T-helper 2 cell treated with Interferon-gamma antibody and Interleukin-4, amounts not matched to agents 5 μg/mL and 100 μg/mL, for 36 hours (primary cell): ENCODE data around the gene SEMA5A.

Experiments
- DNase-seq: peaks from one replicate; pipeline ENCODE4 v3.0.0; 2021; ENCODE audit warnings: low spot score
- H3K27ac Mint-ChIP-seq: one replicate; pipeline ENCODE4 v1.8.0; 2021; ENCODE audit warnings: mild to moderate bottlenecking, mixed read lengths
- H3K27me3 Mint-ChIP-seq: one replicate; pipeline ENCODE4 v1.8.0; 2021; ENCODE audit warnings: low read depth, mixed read lengths
- H3K36me3 Mint-ChIP-seq: one replicate; pipeline ENCODE4 v1.8.0; 2021; ENCODE audit warnings: low read depth, mixed read lengths
- H3K4me1 Mint-ChIP-seq: one replicate; pipeline ENCODE4 v1.8.0; 2021; ENCODE audit warnings: low read depth, mixed read lengths
- H3K4me3 Mint-ChIP-seq: one replicate; pipeline ENCODE4 v1.8.0; 2022; ENCODE audit warnings: mild to moderate bottlenecking, moderate library complexity, mixed read lengths
- H3K9me3 Mint-ChIP-seq: one replicate; pipeline ENCODE4 v1.8.0; 2021; ENCODE audit warnings: mixed read lengths

Gene SEMA5A

DNA sequence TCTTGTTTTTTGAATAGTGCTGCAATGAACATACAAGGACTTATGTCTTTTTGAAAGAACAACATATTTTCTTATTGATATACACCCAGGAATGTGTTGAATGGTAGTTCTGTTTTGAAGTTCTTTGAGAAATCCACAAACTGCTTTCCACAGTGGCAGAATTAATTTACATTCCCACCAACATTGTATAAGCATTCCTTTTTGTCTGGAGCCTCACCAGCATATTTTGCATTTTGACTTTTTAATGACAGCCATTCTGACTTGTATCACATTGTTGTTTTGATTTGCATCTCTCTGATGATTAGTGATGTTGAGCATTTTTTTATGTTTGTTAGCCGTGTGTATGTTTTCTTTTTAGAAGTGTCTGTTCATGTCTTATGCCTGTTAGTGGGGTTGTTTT lies 524.9 kb downstream of the SEMA5A start:
- no peak for DNase-seq
- Mint-ChIP-seq H3K4me1 (no peaks in the 10 kb centered on the region), H3K36me3 (no peaks in the 10 kb centered on the region), H3K9me3 (peaks cover 40% of the 10 kb centered on the region), H3K4me3 (no peak overlapping the region), H3K27me3 (no peaks in the 10 kb centered on the region), H3K27ac (no peak overlapping the region)

- H3K4me1 Mint-ChIP-seq = no peaks in the 10 kb centered on the region
- H3K27ac Mint-ChIP-seq = no peak overlapping the region
- peaks cover 25% of the 10 kb centered on the region for H3K9me3 Mint-ChIP-seq
- no peak for DNase-seq
- no peak overlapping the region for H3K4me3 Mint-ChIP-seq
- no peaks in the 10 kb centered on the region for H3K27me3 Mint-ChIP-seq
- H3K36me3 Mint-ChIP-seq = no peaks in the 10 kb centered on the region
Measured at GRCh38 chr5:9015937-9016270, 530.0 kb downstream of the SEMA5A start.

GRCh38 chr5:9015260-9015936 lies 530.5 kb downstream of the SEMA5A start:
- H3K36me3 Mint-ChIP-seq = no peaks in the 10 kb centered on the region
- no peak overlapping the region for H3K27ac Mint-ChIP-seq
- H3K27me3 Mint-ChIP-seq = no peaks in the 10 kb centered on the region
- DNase-seq = no peak
- no peaks in the 10 kb centered on the region for H3K4me1 Mint-ChIP-seq
- H3K9me3 Mint-ChIP-seq = peaks cover 21% of the 10 kb centered on the region
- H3K4me3 Mint-ChIP-seq = no peak overlapping the region

DNA sequence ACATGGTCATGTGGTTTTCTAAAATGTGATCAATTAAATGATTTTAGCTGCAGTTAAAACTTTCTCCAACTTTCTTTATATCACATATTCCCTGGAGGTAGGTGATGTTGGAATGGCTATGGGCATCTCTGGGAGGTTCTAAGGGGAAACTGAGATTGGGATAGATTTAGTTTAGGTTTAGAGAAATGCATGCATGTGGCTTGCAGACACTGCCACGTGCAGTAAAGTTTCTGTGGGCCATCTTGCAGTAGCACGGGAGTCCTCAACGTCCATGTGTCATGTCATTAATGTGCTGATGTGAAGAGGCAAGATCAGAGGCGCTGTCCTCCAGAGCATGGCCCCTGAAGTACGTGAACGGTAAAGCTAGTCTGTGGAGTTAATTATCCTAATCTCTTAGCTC lies 532.7 kb downstream of the SEMA5A start:
- no peak for DNase-seq
- H3K4me1 Mint-ChIP-seq = no peaks in the 10 kb centered on the region
- H3K36me3 Mint-ChIP-seq = no peaks in the 10 kb centered on the region
- no peaks in the 10 kb centered on the region for H3K27me3 Mint-ChIP-seq
- no peak overlapping the region for H3K4me3 Mint-ChIP-seq
- H3K27ac Mint-ChIP-seq = no peak overlapping the region
- peaks cover 26% of the 10 kb centered on the region for H3K9me3 Mint-ChIP-seq

GRCh38 chr5:9009931-9010651 lies 535.8 kb downstream of the SEMA5A start:
- Mint-ChIP-seq H3K27ac (no peak overlapping the region), H3K36me3 (no peaks in the 10 kb centered on the region), H3K27me3 (no peaks in the 10 kb centered on the region), H3K4me1 (no peaks in the 10 kb centered on the region), H3K9me3 (peaks cover 39% of the 10 kb centered on the region), H3K4me3 (no peak overlapping the region)
- no peak for DNase-seq

DNA sequence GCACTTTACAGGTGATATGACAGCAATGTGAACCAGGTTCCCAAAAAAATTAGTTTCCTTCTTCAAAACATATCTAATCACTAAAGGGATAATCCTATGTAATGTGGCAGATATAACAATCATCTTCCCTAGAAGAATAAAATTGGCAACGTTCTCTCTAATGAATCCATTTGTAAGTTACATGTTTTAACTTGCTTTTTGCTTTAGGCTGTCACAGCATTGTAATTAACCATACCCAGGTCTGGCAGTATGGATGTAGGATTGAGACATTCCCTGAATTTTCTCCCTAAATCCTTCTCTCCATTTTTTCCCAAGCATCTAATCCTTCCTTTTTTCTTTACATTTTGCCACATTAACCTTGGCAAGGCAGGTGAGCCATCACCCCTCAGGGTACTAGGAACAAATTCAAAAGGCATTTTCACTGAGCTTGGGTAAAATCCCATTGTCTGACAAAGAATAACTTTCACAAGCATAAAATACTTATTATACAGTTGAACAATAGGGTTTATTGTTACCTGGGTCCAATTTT lies 548.3 kb downstream of the SEMA5A start:
- DNase-seq = no peak
- Mint-ChIP-seq H3K36me3 (no peaks in the 10 kb centered on the region), H3K27ac (no peak overlapping the region), H3K9me3 (peaks cover 27% of the 10 kb centered on the region), H3K27me3 (no peaks in the 10 kb centered on the region), H3K4me1 (no peaks in the 10 kb centered on the region), H3K4me3 (no peak overlapping the region)

GRCh38 chr5:8993031-8993430 lies 552.8 kb downstream of the SEMA5A start:
- Mint-ChIP-seq H3K9me3 (peaks cover 30% of the 10 kb centered on the region), H3K27me3 (no peaks in the 10 kb centered on the region)
- DNase-seq = no peak

More at GRCh38 chr5:8993031-8993430, 552.8 kb downstream of the SEMA5A start:
- H3K27ac Mint-ChIP-seq = no peak overlapping the region
- no peaks in the 10 kb centered on the region for H3K36me3 Mint-ChIP-seq
- no peak overlapping the region for H3K4me3 Mint-ChIP-seq
- no peaks in the 10 kb centered on the region for H3K4me1 Mint-ChIP-seq
